Nephron progenitor cell (in vitro differentiated cells): ENCODE measurements around the gene LRRC4C.
A peak's percentile ranks its signal among the peaks of the same experiment; 100 is the strongest.

Experiments used
- DNase-seq: peaks from one replicate; pipeline ENCODE4 v3.0.0; 2021
- H3K27ac Mint-ChIP-seq: 2 replicates; pipeline ENCODE4 v1.8.0; 2021; ENCODE audit warnings: mild to moderate bottlenecking, moderate library complexity, mixed read lengths
- H3K27me3 Mint-ChIP-seq: 2 replicates; pipeline ENCODE4 v1.8.0; 2021; ENCODE audit warnings: mild to moderate bottlenecking, low read depth, mixed read lengths; ENCODE audit not compliant: poor library complexity
- H3K36me3 Mint-ChIP-seq: 2 replicates; pipeline ENCODE4 v1.8.0; 2021; ENCODE audit warnings: low read depth, mixed read lengths
- H3K4me1 Mint-ChIP-seq: 2 replicates; pipeline ENCODE4 v1.8.0; 2021; ENCODE audit warnings: mixed read lengths
- H3K4me3 Mint-ChIP-seq: 2 replicates; pipeline ENCODE4 v1.8.0; 2021; ENCODE audit warnings: mild to moderate bottlenecking, moderate library complexity, mixed read lengths
- H3K9me3 Mint-ChIP-seq: 2 replicates; pipeline ENCODE4 v1.8.0; 2021; ENCODE audit warnings: mild to moderate bottlenecking, moderate library complexity, mixed read lengths
- CTCF ChIP-seq: fragments of 200-600 bp; sonication (generic); IDR thresholded peaks from 2 replicates; pipeline ENCODE4 v1.5.0; 2021; ENCODE audit warnings: antibody characterized with exemption

The LRRC4C gene

GRCh38 chr11:40118780-40119179 lies 1340.7 kb downstream of the LRRC4C start:
- Mint-ChIP-seq H3K4me3 (no peak overlapping the region), H3K27ac (peak overlapping the region; percentile 3), H3K27me3 (no peaks in the 10 kb centered on the region), H3K4me1 (peaks cover 4% of the 10 kb centered on the region), H3K36me3 (peaks cover 28% of the 10 kb centered on the region), H3K9me3 (peaks cover 33% of the 10 kb centered on the region)
- no peak for DNase-seq
- no peak for TF ChIP-seq CTCF

- H3K27ac Mint-ChIP-seq, result no peak overlapping the region
- no peak overlapping the region for H3K4me3 Mint-ChIP-seq
- peaks cover 26% of the 10 kb centered on the region for H3K9me3 Mint-ChIP-seq
- H3K4me1 Mint-ChIP-seq, result peaks cover 4% of the 10 kb centered on the region
- no peaks in the 10 kb centered on the region for H3K27me3 Mint-ChIP-seq
- no peak for TF ChIP-seq CTCF
- DNase-seq, result no peak
- H3K36me3 Mint-ChIP-seq, result peaks cover 26% of the 10 kb centered on the region
Measured at GRCh38 chr11:40118026-40118425, 1341.4 kb downstream of the LRRC4C start.

- TF ChIP-seq CTCF, result no peak
- no peak for DNase-seq
- Mint-ChIP-seq H3K4me3 (no peak overlapping the region), H3K27me3 (no peaks in the 10 kb centered on the region), H3K36me3 (peaks cover 17% of the 10 kb centered on the region), H3K9me3 (peaks cover 40% of the 10 kb centered on the region), H3K4me1 (peaks cover 5% of the 10 kb centered on the region), H3K27ac (peak overlapping the region; percentile 39)
Measured at GRCh38 chr11:40104941-40105550, 1354.4 kb downstream of the LRRC4C start.

GRCh38 chr11:40100781-40101180 lies 1358.7 kb downstream of the LRRC4C start:
- Mint-ChIP-seq H3K36me3 (peaks cover 15% of the 10 kb centered on the region), H3K27ac (no peak overlapping the region), H3K4me1 (peaks cover 5% of the 10 kb centered on the region), H3K4me3 (no peak overlapping the region), H3K9me3 (peaks cover 41% of the 10 kb centered on the region), H3K27me3 (no peaks in the 10 kb centered on the region)
- TF ChIP-seq CTCF, result no peak
- DNase-seq, result no peak

- H3K36me3 Mint-ChIP-seq, result peaks cover 12% of the 10 kb centered on the region
- no peak overlapping the region for H3K4me3 Mint-ChIP-seq
- no peaks in the 10 kb centered on the region for H3K4me1 Mint-ChIP-seq
- DNase-seq, result no peak
- no peaks in the 10 kb centered on the region for H3K27me3 Mint-ChIP-seq
- H3K27ac Mint-ChIP-seq, result no peak overlapping the region
- H3K9me3 Mint-ChIP-seq, result peaks cover 38% of the 10 kb centered on the region
- TF ChIP-seq CTCF, result no peak
Measured at GRCh38 chr11:40100162-40100553, 1359.3 kb downstream of the LRRC4C start.

- peaks cover 8% of the 10 kb centered on the region for H3K36me3 Mint-ChIP-seq
- peaks cover 38% of the 10 kb centered on the region for H3K9me3 Mint-ChIP-seq
- no peaks in the 10 kb centered on the region for H3K4me1 Mint-ChIP-seq
- TF ChIP-seq CTCF, result no peak
- H3K27ac Mint-ChIP-seq, result no peak overlapping the region
- H3K27me3 Mint-ChIP-seq, result no peaks in the 10 kb centered on the region
- H3K4me3 Mint-ChIP-seq, result no peak overlapping the region
- no peak for DNase-seq
Measured at GRCh38 chr11:40099426-40100161, 1359.9 kb downstream of the LRRC4C start.
